Natural killer cell (primary cell): ENCODE measurements around the gene LUZP2. TPM values are rescaled to one million over a fixed set of nuclear protein-coding genes. Genes with fewer than 3 reads are reported as not detected.

Source experiments
- ATAC-seq, 3 donors: fragments of 150-1000 bp in 2 of 3; fragments of 200-7000 bp in 1 of 3; cut with Tn5 transposase; 1 replicate in 1 of 3; 2 replicates in 2 of 3; pipeline ENCODE4 v1.10.0; 2021; ENCODE audit warnings: mild to moderate bottlenecking in 2 of 3, moderate library complexity in 2 of 3
- DNase-seq, 2 donors: peaks; one replicate each; pipeline versions ENCODE4 v3.0.0 to v3.0.0-alpha.2; 2013 to 2021; ENCODE audit warnings: mixed read lengths in 1 of 2
- H3K27ac ChIP-seq: one replicate; pipeline ENCODE4 v1.5.1; 2013; ENCODE audit warnings: mild to moderate bottlenecking, low read length
- H3K27me3 ChIP-seq: one replicate; pipeline ENCODE4 v1.6.1; 2013; ENCODE audit warnings: low read length; ENCODE audit not compliant: control insufficient read depth, insufficient read depth
- H3K36me3 ChIP-seq: one replicate; pipeline ENCODE4 v1.6.1; 2013; ENCODE audit warnings: low read length; ENCODE audit not compliant: control insufficient read depth, insufficient read depth
- H3K4me1 ChIP-seq: one replicate; pipeline ENCODE4 v1.6.1; 2013; ENCODE audit warnings: low read length; ENCODE audit not compliant: control insufficient read depth, insufficient read depth
- H3K4me3 ChIP-seq: one replicate; pipeline ENCODE4 v1.5.1; 2013; ENCODE audit warnings: low read length
- H3K9me3 ChIP-seq: one replicate; pipeline ENCODE4 v1.6.1; 2013; ENCODE audit warnings: low read length; ENCODE audit not compliant: control insufficient read depth, insufficient read depth
- H3K27ac Mint-ChIP-seq, 2 donors: one replicate each; pipeline ENCODE4 v1.8.0; 2022; ENCODE audit warnings: mild to moderate bottlenecking in 2 of 2, mixed read lengths in 2 of 2, moderate library complexity in 1 of 2
- H3K27me3 Mint-ChIP-seq, 2 donors: one replicate each; pipeline ENCODE4 v1.8.0; 2022; ENCODE audit warnings: low read depth in 2 of 2, mixed read lengths in 2 of 2
- H3K36me3 Mint-ChIP-seq: one replicate; pipeline ENCODE4 v1.8.0; 2022; ENCODE audit warnings: mixed read lengths
- H3K4me1 Mint-ChIP-seq, 2 donors: one replicate each; pipeline ENCODE4 v1.8.0; 2022; ENCODE audit warnings: mixed read lengths in 2 of 2
- H3K4me3 Mint-ChIP-seq: one replicate; pipeline ENCODE4 v1.8.0; 2022; ENCODE audit warnings: mild to moderate bottlenecking, moderate library complexity, mixed read lengths
- H3K9me3 Mint-ChIP-seq, 2 donors: one replicate each; pipeline ENCODE4 v1.8.0; 2022; ENCODE audit warnings: mixed read lengths in 2 of 2
- CTCF ChIP-seq: fragments of 200-600 bp; IDR thresholded peaks from one replicate; pipeline ENCODE4 v1.8.0; 2022; ENCODE audit warnings: antibody characterized with exemption
- WGBS: methylation state at CpG from one replicate; pipeline ENCODE4 v1.1.7; 2013; ENCODE audit warnings: missing lambda C conversion rate; ENCODE audit not compliant: insufficient coverage; 5-methylcytosine and 5-hydroxymethylcytosine counted together
- intact Hi-C: fragments of 100-400 bp; cut with micrococcal nuclease; formaldehyde crosslinking; loops from one replicate; pipeline ENCODE4 v1.14.2; 2022
- total RNA-seq, 4 donors: library from RNA; stranded (reverse); fragments of 120-200 nt in 1 of 4; gene quantifications; one replicate each; pipeline versions ENCODE4 v1.2.3 to v1.2.4, GENCODE V29; 2013 to 2022

LUZP2 gene
- total RNA-seq, 3 donors from 2014 or later (not counting 1 experiment from before 2014, with no cell fraction given) = not detected

- TF ChIP-seq CTCF = no peak
- WGBS = 89% methylated on average over 4 of the region's 5 CpGs
- Mint-ChIP-seq H3K4me3 (no peak overlapping the region), H3K4me1 (no peaks in the 10 kb centered on the region), H3K27me3 (no peaks in the 10 kb centered on the region), H3K36me3 (no peaks in the 10 kb centered on the region), H3K27ac (no peak overlapping the region), H3K9me3 (peaks cover 3 to 6% of the 10 kb centered on the region in 2 donors)
- H3K36me3 ChIP-seq = no peaks in the 10 kb centered on the region
- intact Hi-C loops = no loop called here
- ATAC-seq (no peak), DNase-seq (no peak)
- no peaks in the 10 kb centered on the region for H3K9me3 ChIP-seq
- H3K4me3 ChIP-seq = no peak overlapping the region
- no peaks in the 10 kb centered on the region for H3K27me3 ChIP-seq
- H3K4me1 ChIP-seq = no peaks in the 10 kb centered on the region
- no peak overlapping the region for H3K27ac ChIP-seq
Measured at GRCh38 chr11:24635588-24636290, 138.9 kb downstream of the LUZP2 start.

- no peak overlapping the region for H3K4me3 Mint-ChIP-seq
- no peaks in the 10 kb centered on the region for H3K36me3 Mint-ChIP-seq
- H3K9me3 Mint-ChIP-seq = peaks cover 3 to 6% of the 10 kb centered on the region in 2 donors
- Histone ChIP-seq H3K4me1 (no peaks in the 10 kb centered on the region), H3K27ac (no peak overlapping the region), H3K27me3 (no peaks in the 10 kb centered on the region), H3K4me3 (no peak overlapping the region), H3K9me3 (no peaks in the 10 kb centered on the region), H3K36me3 (no peaks in the 10 kb centered on the region)
- H3K27ac Mint-ChIP-seq = no peak overlapping the region
- 94% methylated on average over 1 of the region's 1 CpG for WGBS
- TF ChIP-seq CTCF = no peak
- no peaks in the 10 kb centered on the region for H3K27me3 Mint-ChIP-seq
- intact Hi-C loops = no loop called here
- no peak for DNase-seq
- no peak for ATAC-seq
- no peaks in the 10 kb centered on the region for H3K4me1 Mint-ChIP-seq
Measured at GRCh38 chr11:24636291-24636629, 139.4 kb downstream of the LUZP2 start.

- WGBS = 79% methylated on average over 6 of the region's 6 CpGs
- no peak for DNase-seq
- H3K4me1 ChIP-seq = no peaks in the 10 kb centered on the region
- H3K9me3 ChIP-seq = no peaks in the 10 kb centered on the region
- Mint-ChIP-seq H3K9me3 (peaks cover 2 to 3% of the 10 kb centered on the region in 2 donors), H3K27ac (no peak overlapping the region), H3K4me3 (no peak overlapping the region), H3K27me3 (no peaks in the 10 kb centered on the region), H3K36me3 (no peaks in the 10 kb centered on the region), H3K4me1 (no peaks in the 10 kb centered on the region)
- TF ChIP-seq CTCF = no peak
- no peak overlapping the region for H3K4me3 ChIP-seq
- intact Hi-C loops = no loop called here
- H3K27me3 ChIP-seq = no peaks in the 10 kb centered on the region
- ATAC-seq = no peak
- H3K27ac ChIP-seq = no peak overlapping the region
- no peaks in the 10 kb centered on the region for H3K36me3 ChIP-seq
Measured at GRCh38 chr11:24637520-24637919, 140.7 kb downstream of the LUZP2 start.

GRCh38 chr11:24642648-24643047 lies 145.8 kb downstream of the LUZP2 start:
- TF ChIP-seq CTCF = no peak
- no peak overlapping the region for H3K27ac Mint-ChIP-seq

More at GRCh38 chr11:24642648-24643047, 145.8 kb downstream of the LUZP2 start:
- no peak overlapping the region for H3K27ac ChIP-seq
- H3K4me1 ChIP-seq = no peaks in the 10 kb centered on the region
- intact Hi-C loops = no loop called here
- no peaks in the 10 kb centered on the region for H3K9me3 ChIP-seq
- Mint-ChIP-seq H3K9me3 (peaks cover 4 to 6% of the 10 kb centered on the region in 2 donors), H3K4me1 (no peaks in the 10 kb centered on the region), H3K27me3 (no peaks in the 10 kb centered on the region), H3K36me3 (no peaks in the 10 kb centered on the region), H3K4me3 (no peak overlapping the region)
- no peaks in the 10 kb centered on the region for H3K27me3 ChIP-seq
- no peak overlapping the region for H3K4me3 ChIP-seq
- H3K36me3 ChIP-seq = no peaks in the 10 kb centered on the region
- no peak for DNase-seq
- ATAC-seq = no peak
